Measurements from ENCODE around the gene ABCG1. TPM values are rescaled to one million over a fixed set of nuclear protein-coding genes. Genes with fewer than 3 reads are reported as not detected.

Gene ABCG1
- total RNA-seq, 1 donor from 2014 or later = 1.9 TPM

DNA sequence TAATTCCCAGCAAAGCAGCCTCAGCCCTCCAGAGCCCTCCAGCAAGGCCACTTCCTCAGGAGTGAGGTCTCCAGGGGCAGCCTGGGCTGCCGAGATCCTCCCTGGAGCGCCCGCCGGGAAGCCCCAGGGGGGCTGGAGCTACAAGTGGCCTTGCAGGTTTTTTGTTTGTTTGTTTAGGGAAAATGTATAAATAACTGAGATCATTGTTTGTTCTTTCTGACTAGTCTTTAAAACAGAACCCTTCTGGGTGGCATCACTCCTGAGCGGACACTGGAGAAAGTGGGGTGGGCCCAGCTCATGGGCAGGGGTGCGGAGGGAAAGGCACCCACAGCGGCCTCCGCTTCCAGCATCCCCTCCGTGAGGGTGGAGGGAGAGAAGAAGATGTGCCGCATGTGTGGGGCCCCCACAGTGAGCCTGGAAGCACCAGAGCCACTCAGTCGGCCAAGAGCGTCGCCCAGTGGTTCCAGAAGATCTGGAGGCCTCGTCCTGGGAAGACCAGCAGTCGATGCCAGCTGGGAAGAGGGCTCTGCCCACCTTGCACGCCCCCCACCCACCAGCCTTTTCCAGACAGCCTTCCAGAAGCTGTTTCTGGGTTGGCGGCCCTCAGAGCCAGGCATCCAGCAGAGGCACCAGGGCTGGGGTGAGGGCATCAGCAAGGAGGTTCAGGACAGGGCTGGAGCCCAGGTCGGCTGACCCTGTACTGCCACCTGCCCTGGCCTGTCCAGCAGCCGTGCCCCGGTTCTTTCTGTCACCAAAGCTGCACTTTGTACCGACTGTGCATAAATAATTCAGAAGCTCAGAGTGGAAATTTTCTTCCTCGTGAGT lies 61.6 kb downstream of the ABCG1 start:
- no peak for DNase-seq (ENCODE audit: low spot score)
- Mint-ChIP-seq H3K9me3 (no peaks in the 10 kb centered on the region), H3K4me1 (no peaks in the 10 kb centered on the region), H3K27ac (no peak overlapping the region), H3K36me3 (no peaks in the 10 kb centered on the region), H3K4me3 (no peak overlapping the region), H3K27me3 (ENCODE audit: insufficient read depth, low read depth) (peaks cover 16% of the 10 kb centered on the region)
- H3K9me3 ChIP-seq (ENCODE audit: low read depth) = no peaks in the 10 kb centered on the region
- no peaks in the 10 kb centered on the region for H4K20me1 ChIP-seq (ENCODE audit: low read depth)
- no peak overlapping the region for H3K9ac ChIP-seq
- H3K79me2 ChIP-seq (ENCODE audit: low read depth) = no peaks in the 10 kb centered on the region
- H3K4me1 ChIP-seq = no peaks in the 10 kb centered on the region
- H2AFZ ChIP-seq (replicated peaks) = no peak overlapping the region
- no peak overlapping the region for H3K4me3 ChIP-seq
- H3F3A ChIP-seq (ENCODE audit: low read depth) = no peaks in the 10 kb centered on the region
- no peak overlapping the region for H3K4me2 ChIP-seq
- no peak for TF ChIP-seq EZH2 (IDR thresholded peaks at IDR 0.05)
- TF ChIP-seq, protein P1, sequence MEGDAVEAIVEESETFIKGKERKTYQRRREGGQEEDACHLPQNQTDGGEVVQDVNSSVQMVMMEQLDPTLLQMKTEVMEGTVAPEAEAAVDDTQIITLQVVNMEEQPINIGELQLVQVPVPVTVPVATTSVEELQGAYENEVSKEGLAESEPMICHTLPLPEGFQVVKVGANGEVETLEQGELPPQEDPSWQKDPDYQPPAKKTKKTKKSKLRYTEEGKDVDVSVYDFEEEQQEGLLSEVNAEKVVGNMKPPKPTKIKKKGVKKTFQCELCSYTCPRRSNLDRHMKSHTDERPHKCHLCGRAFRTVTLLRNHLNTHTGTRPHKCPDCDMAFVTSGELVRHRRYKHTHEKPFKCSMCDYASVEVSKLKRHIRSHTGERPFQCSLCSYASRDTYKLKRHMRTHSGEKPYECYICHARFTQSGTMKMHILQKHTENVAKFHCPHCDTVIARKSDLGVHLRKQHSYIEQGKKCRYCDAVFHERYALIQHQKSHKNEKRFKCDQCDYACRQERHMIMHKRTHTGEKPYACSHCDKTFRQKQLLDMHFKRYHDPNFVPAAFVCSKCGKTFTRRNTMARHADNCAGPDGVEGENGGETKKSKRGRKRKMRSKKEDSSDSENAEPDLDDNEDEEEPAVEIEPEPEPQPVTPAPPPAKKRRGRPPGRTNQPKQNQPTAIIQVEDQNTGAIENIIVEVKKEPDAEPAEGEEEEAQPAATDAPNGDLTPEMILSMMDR (IDR thresholded peaks at IDR 0.05) = no peak
- TF ChIP-seq EZH2phosphoT487 (IDR thresholded peaks at IDR 0.05) = no peak
- no peaks in the 10 kb centered on the region for H3K36me3 ChIP-seq
- no peaks in the 10 kb centered on the region for H3K27me3 ChIP-seq
- no peak overlapping the region for H3K27ac ChIP-seq

DNA sequence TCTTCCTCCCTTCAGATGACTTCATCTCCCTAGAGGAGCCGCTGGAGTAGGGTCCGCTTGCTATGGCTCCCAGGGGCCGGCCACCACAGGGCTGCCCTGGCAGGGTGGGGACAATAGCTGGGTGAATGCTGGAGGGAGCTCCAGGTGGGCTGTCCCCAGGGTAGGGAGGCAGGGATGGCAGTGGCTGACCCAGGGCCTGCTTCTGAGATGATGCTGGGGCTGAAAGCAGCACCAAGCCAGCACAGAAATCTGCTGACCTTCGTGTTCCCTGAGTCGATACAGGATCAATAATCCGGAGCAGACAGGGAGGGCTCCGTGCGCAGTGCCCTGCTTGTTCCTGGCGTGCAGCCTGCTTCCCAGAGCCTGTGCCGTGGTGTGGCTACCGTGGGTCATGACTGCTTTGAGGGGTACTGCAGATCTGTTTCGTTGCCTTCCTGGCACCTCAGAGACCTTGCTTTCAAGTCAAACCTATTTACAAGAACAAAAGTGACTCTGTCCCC lies 62.3 kb downstream of the ABCG1 start:
- H3K9me3 ChIP-seq (ENCODE audit: low read depth) = no peaks in the 10 kb centered on the region
- H3K27me3 ChIP-seq = no peaks in the 10 kb centered on the region
- no peaks in the 10 kb centered on the region for H3K9me3 Mint-ChIP-seq
- H3K4me1 Mint-ChIP-seq = no peaks in the 10 kb centered on the region
- H3K36me3 ChIP-seq = no peaks in the 10 kb centered on the region
- no peaks in the 10 kb centered on the region for H3K79me2 ChIP-seq (ENCODE audit: low read depth)
- H3K4me2 ChIP-seq = no peak overlapping the region
- TF ChIP-seq EZH2 (IDR thresholded peaks at IDR 0.05) (no peak), EZH2phosphoT487 (IDR thresholded peaks at IDR 0.05) (no peak)
- TF ChIP-seq, protein P1 (IDR thresholded peaks at IDR 0.05) = no peak
- no peak overlapping the region for H3K27ac ChIP-seq
- no peak overlapping the region for H3K4me3 Mint-ChIP-seq
- H3F3A ChIP-seq (ENCODE audit: low read depth) = no peaks in the 10 kb centered on the region
- H3K9ac ChIP-seq = no peak overlapping the region
- no peak overlapping the region for H3K4me3 ChIP-seq
- H3K27ac Mint-ChIP-seq = no peak overlapping the region
- no peaks in the 10 kb centered on the region for H4K20me1 ChIP-seq (ENCODE audit: low read depth)
- H2AFZ ChIP-seq (replicated peaks) = no peak overlapping the region
- no peak for DNase-seq (ENCODE audit: low spot score)
- H3K27me3 Mint-ChIP-seq (ENCODE audit: insufficient read depth, low read depth) = peaks cover 16% of the 10 kb centered on the region
- no peaks in the 10 kb centered on the region for H3K36me3 Mint-ChIP-seq
- H3K4me1 ChIP-seq = no peaks in the 10 kb centered on the region

DNA sequence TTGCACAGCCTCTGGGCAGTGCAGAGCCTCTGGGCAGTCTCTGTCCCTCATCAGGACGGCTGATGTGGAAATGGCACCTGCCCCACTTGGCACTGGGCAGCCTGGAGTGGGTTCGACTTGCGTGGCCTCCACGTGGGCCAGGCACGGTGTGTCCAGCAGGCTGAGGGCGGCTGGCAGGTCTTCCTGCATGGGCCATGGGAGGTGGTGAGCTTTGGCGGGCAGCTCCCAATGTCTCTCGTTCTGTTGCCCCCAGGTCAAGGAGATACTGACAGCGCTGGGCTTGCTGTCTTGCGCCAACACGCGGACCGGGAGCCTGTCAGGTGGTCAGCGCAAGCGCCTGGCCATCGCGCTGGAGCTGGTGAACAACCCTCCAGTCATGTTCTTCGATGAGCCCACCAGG lies 63.1 kb downstream of the ABCG1 start:
- no peak overlapping the region for H3K4me3 ChIP-seq
- H3K9me3 ChIP-seq (ENCODE audit: low read depth) = no peaks in the 10 kb centered on the region
- Mint-ChIP-seq H3K4me1 (no peaks in the 10 kb centered on the region), H3K27ac (no peak overlapping the region), H3K4me3 (no peak overlapping the region), H3K36me3 (no peaks in the 10 kb centered on the region), H3K9me3 (peaks cover 3% of the 10 kb centered on the region), H3K27me3 (ENCODE audit: insufficient read depth, low read depth) (peaks cover 17% of the 10 kb centered on the region)
- no peaks in the 10 kb centered on the region for H3K4me1 ChIP-seq
- H4K20me1 ChIP-seq (ENCODE audit: low read depth) = no peaks in the 10 kb centered on the region
- no peak overlapping the region for H3K4me2 ChIP-seq
- H2AFZ ChIP-seq (replicated peaks) = no peak overlapping the region
- H3K9ac ChIP-seq = no peak overlapping the region
- no peak for TF ChIP-seq EZH2 (IDR thresholded peaks at IDR 0.05)
- TF ChIP-seq EZH2phosphoT487 (IDR thresholded peaks at IDR 0.05) = no peak
- TF ChIP-seq, protein P1 (IDR thresholded peaks at IDR 0.05) = no peak
- H3K79me2 ChIP-seq (ENCODE audit: low read depth) = no peaks in the 10 kb centered on the region
- H3K27ac ChIP-seq = no peak overlapping the region
- H3K36me3 ChIP-seq = no peaks in the 10 kb centered on the region
- no peak for DNase-seq (ENCODE audit: low spot score)
- H3F3A ChIP-seq (ENCODE audit: low read depth) = no peaks in the 10 kb centered on the region
- H3K27me3 ChIP-seq = no peaks in the 10 kb centered on the region
